Measurements from ENCODE around the gene ATG2B. TPM values are rescaled to one million over a fixed set of nuclear protein-coding genes. Genes with fewer than 3 reads are reported as not detected.

Gene ATG2B
- total and polyA plus RNA-seq, 2 donors (not counting 3 experiments of a cell fraction or from before 2014, with no cell fraction given), result 5.9 to 17.8 TPM

- H3K27ac ChIP-seq (ENCODE audit: insufficient read depth, low read depth, low read length), result no peak overlapping the region
- no peaks in the 10 kb centered on the region for H3K27me3 ChIP-seq (ENCODE audit: control insufficient read depth in 2 of 2, insufficient read depth in 2 of 2, low read length in 2 of 2)
- H2AFZ ChIP-seq (ENCODE audit: low read depth, low read length), result no peak overlapping the region
- no peaks in the 10 kb centered on the region for H3K4me1 ChIP-seq (ENCODE audit: control insufficient read depth, extremely low read depth, insufficient read depth, low read length)
- no TSS peak for BruUV-seq (replicated peaks)
- ChIA-PET POLR2A (no interaction called here), CTCF (interaction anchor here (0.9 to 2.6 kb wide), 2 partner anchors 9 to 14 kb away, joined by 4 to 18 read pairs; no protein-coding TSS in a partner anchor)
- H3K9me3 ChIP-seq (replicated peaks; ENCODE audit: control insufficient read depth, insufficient read depth, low read length), result no peaks in the 10 kb centered on the region
- H3K9ac ChIP-seq (replicated peaks; ENCODE audit: extremely low read depth, insufficient read depth, low read length), result no peak overlapping the region
- no peaks in the 10 kb centered on the region for H3K9me1 ChIP-seq (replicated peaks; ENCODE audit: control insufficient read depth, extremely low read depth, insufficient read depth, low read length)
- FAIRE-seq (no peak), DNase-seq (ENCODE audit: low read depth, low spot score) (no peak)
- H3K4me2 ChIP-seq (ENCODE audit: insufficient read depth, low read length), result no peak overlapping the region
- no peak overlapping the region for H3K4me3 ChIP-seq (replicated peaks in 1 of 3; ENCODE audit: insufficient read depth in 1 of 3, low read depth in 1 of 3, low read length in 3 of 3)
- no peaks in the 10 kb centered on the region for H4K20me1 ChIP-seq (replicated peaks; ENCODE audit: control insufficient read depth, extremely low read depth, insufficient read depth, low read length)
- dilution Hi-C loops (cut with MboI; ENCODE audit: extremely low pct_ligation_motif_present, low sequenced_read_pairs) (no loop called here), intact Hi-C loops (cut with micrococcal nuclease) (no loop called here)
- no peak for TF ChIP-seq CTCF (IDR thresholded peaks at IDR 0.05; ENCODE audit: extremely low read depth in 1 of 2, insufficient read depth in 1 of 2, low read depth in 1 of 2, low read length in 2 of 2)
- TF ChIP-seq FOS (IDR thresholded peaks at IDR 0.05; ENCODE audit: borderline replicate concordance, insufficient read depth, low read length), result no peak
- no peak for TF ChIP-seq MAX (IDR thresholded peaks at IDR 0.05; ENCODE audit: insufficient read depth, insufficient read length)
- TF ChIP-seq POLR2AphosphoS5 (IDR thresholded peaks at IDR 0.05; ENCODE audit: insufficient read depth, low read depth, low read length), result no peak
- no peak for TF ChIP-seq JUN (IDR thresholded peaks at IDR 0.05; ENCODE audit: borderline replicate concordance, insufficient read depth, insufficient read length, low read depth)
- no peak for TF ChIP-seq GATA2 (IDR thresholded peaks at IDR 0.05; ENCODE audit: insufficient read depth, insufficient read length, low read depth, low read length)
- no peak for TF ChIP-seq MYC (IDR thresholded peaks at IDR 0.05; ENCODE audit: low read depth, low read length)
- no peak for TF ChIP-seq EZH2 (IDR thresholded peaks at IDR 0.05; ENCODE audit: borderline replicate concordance, low read depth, low read length, severe bottlenecking)
- TF ChIP-seq POLR2A (IDR thresholded peaks at IDR 0.05; ENCODE audit: low read depth, low read length), result no peak
- H3K79me2 ChIP-seq (ENCODE audit: control insufficient read depth, insufficient read depth, low read length), result no peaks in the 10 kb centered on the region
- H3K36me3 ChIP-seq (ENCODE audit: control insufficient read depth in 2 of 2, extremely low read depth in 1 of 2, insufficient read depth in 2 of 2, low read length in 2 of 2), result no peaks in the 10 kb centered on the region
Observed at GRCh38 chr14:96260341-96260821, 102.8 kb downstream of the ATG2B start.

Data from endothelial cell of umbilical vein (primary cell).